Measurements from ENCODE around the gene TRMT11. TPM values are rescaled to one million over a fixed set of nuclear protein-coding genes. Genes with fewer than 3 reads are reported as not detected.

The TRMT11 gene
- total RNA-seq: 9.9 and 14.1 TPM in 2 replicates

DNA sequence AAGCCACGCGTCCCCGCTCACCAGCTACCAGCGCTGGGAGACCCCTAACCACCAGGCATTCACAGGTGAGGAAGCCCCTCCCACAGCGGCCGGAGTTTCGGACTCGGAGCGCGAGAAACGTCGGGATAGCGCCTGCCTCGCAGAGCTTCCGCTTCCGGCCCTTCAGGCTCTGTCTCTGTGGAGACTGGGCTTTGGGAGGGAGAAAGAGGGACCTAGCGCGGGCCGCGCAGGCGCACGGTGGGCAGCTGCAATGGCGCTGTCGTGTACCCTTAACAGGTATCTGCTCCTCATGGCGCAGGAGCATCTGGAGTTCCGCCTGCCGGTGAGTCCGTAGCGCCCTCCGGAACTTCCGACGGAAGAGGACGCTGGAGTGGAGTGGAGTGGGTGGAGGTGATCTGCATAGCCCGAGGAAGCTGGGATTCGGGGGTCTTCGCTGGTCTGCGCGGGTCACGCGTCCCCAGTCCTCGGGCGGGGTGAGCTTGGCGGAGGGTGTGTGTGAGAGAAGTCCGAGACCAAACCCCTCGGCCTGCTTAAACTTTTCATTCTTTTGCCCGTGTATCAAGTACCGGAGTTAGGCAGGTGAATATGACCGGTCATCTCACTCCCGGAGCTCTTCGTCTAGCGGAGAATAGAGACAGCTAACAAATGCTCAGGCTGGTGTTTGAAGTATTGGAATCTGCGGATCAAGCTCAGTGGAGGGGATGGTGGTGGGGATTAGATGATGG lies at the start of gene TRMT11:
Gene TRMT11 (plus strand): TSS at position 240 of the 725 bp plus-strand sequence. CDS start 11 bp downstream, at position 251.

DNA sequence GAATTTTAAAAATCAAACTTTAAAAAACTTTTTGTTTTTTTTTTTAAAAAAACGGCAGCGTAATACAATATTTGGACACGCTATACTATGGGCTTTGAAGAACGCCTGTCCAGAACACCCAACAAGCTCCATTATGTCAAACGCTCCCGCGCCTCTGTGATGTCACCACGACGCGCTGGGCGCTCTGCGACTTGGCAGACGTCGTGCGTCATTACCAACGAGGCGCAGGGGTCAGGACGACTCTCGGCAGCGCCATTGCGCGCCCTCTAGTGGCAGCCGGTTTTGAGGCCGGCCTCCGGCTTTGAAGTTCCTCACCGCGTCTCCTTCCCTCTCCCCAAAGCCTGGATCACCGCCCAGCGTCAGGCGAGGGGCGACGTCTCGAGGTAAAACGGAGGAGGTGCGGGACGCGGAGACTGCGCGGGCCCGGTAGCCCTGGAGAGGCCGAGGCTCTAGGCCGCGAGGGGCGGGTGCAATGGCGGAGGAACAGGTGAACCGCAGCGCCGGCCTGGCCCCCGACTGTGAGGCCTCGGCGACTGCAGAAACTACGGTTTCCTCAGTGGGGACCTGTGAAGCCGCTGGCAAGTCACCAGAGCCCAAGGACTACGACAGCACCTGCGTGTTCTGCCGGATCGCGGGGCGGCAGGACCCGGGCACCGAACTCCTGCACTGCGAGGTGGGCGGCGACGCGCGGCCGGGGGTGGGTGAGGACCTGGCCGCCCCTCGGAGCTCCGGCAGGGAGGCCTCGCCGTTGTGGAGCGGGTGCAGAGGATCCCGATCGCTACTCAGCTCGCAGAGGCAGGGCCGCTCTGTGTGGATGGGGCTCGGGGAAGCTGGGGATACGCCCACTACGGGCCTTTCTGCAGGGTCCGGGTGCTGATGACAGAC lies 29.6 kb upstream of the TRMT11 start, which contains the start of gene HINT3:
Gene HINT3 (plus strand): TSS at position 265 of the 885 bp plus-strand sequence. CDS start 208 bp downstream, at position 473.

Other genes starting within 250 kb of the TRMT11 start
- gene HEY2, start 236.9 kb upstream of the TRMT11 start, total RNA-seq: not detected in 2 replicates
- gene NCOA7, start 195.6 kb upstream of the TRMT11 start, total RNA-seq: 16.9 and 27.2 TPM in 2 replicates
- 8.4 and 12.7 TPM in 2 replicates for gene HINT3, start 29.8 kb upstream of the TRMT11 start, total RNA-seq